T-helper 2 cell treated with Interferon-gamma antibody and Interleukin-4, amounts not matched to agents 100 ng/mL and 5 ng/mL, for 36 hours (primary cell): ENCODE results near the gene HMGXB4. TPM values are rescaled to one million over a fixed set of nuclear protein-coding genes. Genes with fewer than 3 reads are reported as not detected.

Experiments used
- intact Hi-C: fragments of 100-400 bp; cut with micrococcal nuclease; formaldehyde crosslinking; loops from one replicate; pipeline ENCODE4 v1.15.1; 2023
- total RNA-seq: library from RNA; stranded (reverse); gene quantifications from 2 replicates; pipeline ENCODE4 v1.2.3, GENCODE V29; 2022

The HMGXB4 gene
- total RNA-seq, 1 donor from 2014 or later: 39.8 TPM

DNA sequence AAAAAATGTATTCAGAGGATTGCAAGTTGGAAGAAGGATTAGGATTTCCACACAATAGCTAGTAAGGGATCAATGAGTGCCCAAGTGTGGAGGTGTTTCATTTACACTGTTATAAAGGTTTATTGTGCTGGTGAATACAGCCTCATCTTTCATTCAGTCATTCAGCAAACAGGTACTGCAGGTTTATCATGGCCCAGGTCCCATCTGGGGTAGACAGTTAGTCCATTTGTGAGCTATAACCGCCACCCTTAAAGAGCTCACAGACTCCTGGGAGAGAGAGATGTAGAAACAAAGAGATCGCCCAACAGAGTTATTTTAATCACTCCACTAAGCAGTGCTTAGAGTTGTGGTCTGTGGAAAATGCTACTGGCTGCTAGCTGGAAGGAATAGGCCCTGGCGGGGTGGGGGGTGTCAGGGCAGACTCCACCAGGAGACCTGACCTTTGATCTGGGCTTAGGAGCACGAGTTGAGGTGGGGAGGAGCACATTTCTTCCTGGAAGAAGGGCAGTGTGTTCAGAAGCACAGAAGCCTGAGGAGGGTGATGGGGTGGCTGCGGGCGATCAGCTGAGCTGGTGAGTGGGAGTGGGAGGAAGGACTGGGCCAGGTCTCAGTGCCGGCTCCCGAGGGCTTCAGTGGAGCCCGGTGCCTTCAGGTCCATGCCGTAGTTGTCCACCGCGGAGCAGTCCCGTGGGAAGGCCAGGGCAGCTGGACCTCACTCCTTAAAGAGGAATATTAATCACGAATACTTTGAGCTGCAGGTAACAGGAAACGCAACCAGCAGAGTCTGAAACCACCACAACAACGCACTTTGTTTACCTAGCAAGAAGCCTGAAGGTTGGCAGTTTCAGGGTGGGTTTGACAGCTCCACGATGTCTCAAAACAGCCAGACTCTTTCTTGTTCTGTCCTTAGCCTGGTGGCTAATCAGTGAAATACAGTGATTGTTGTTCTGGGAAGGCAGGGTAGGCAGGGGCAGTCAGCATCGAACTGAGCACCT lies 53.6 kb downstream of the HMGXB4 start:
- intact Hi-C loops: no loop called here

- intact Hi-C loops: no loop called here
These were observed 54.3 kb downstream of the HMGXB4 start for GRCh38 chr22:35311551-35311999.

DNA sequence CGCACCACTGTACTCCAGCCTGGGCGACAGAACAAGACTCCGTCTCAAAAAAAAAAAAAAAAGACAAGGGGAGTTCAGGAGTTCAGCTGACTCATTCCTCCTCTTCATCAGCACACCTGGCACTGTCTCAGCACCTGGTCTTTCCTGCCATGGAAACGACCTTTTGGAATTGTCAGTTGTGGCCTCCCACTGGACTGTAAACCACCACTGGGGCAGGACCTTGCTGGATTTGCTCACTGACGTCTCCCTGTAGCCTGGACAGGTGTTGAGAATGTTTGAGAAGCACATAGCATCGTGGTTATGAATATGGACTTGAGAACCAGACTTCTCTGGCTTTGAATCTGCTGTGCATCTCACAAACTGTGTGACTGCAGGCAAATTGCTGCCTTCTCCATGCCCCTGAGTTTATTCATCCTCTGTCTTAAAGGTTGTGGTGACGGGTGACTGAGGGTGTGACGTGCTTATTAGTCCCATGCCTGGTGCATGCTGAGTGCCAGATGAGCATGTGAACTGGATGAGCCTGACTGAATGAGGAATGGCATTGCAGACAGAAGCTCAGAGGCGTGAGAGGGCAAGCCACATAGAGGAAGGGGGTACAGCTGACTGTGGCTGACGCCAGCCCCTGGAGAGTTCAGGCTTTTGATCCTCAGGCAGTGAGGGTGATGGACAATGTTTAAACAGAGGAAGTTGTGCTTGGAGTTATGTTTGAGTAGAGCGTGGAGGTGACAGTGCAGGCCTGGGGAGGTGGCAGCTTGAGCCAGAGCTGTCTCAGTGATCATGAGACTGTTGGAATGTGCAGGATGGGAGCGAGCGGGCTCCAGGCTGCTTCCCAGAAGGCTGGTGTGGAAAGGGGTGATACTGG lies 55.1 kb downstream of the HMGXB4 start:
- intact Hi-C loops: no loop called here

DNA sequence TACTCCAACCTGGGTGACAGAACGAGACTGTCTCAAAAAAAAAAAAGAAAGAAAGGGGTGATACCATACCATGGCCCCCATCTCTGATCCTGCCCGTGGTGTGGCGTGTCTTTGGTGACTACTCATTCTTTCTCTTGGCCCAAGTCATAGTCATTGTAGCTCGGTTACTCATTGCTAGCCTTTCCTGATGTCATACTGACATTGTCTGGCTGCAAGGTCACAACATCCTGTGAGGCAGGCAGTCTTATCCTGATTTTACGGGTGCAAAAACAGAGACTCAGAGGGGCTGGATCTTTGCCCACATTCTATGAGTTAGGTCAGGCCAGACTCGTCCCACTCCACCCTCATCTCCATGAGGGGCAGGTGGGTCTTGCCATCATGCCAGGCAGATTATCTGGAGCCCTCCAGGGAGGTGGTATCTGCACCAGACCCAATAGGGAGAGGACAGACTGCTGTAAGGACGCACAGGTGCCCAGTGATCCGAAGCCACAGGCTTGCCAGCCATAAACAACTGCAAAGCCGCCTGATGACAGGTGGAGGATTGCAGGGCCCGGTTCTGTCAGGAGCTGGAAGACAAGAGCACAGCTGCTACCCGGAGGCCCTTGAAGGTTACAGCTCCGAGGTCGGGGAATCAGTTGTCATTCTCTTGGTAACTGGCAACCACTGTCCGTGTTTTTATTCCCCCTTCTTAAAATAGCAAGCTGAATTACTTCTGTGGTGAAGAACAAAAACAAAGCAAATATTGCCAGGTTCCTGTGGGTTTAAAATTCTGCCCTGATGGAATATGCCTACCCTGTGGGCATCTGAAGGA lies 56.2 kb downstream of the HMGXB4 start:
- intact Hi-C loops: no loop called here

DNA sequence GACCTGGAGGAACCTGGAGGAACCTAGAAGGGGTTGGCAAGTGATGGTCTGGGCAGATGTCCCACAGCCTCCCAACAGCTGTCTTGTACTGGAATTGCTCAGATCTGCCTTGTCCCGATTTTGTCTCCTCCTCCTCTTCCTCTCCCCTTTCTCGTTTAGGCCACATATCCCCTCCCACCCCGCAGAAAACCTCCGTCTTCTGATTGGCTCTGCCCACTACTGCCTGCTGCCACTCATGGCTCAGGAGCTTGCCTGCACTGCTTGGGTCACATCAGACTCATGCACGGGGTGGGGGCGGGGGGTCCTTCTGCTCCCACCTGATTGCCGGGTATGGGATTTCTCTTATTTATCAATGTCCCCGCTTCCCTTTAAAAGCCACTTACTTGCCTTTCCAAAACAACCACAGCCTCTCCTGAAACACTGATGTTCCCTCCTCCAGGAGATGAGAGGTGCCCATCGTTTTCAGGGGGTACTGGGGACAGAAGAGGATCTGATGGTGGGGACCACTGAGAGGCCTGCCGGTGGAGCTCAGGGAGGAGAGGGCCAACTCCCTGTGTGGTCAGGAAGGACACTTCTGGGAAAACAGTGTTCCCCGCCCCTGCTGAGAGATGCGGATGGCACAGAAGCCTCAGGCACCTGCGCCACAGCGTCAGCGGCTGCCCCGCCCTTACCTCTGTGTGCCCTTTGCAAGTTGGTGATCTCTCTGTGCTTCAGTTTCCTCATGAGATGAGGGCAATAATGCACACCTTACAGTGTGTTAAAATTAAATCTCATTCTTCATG lies 57.1 kb downstream of the HMGXB4 start:
- intact Hi-C loops: no loop called here

GRCh38 chr22:35315141-35315854 lies 58.0 kb downstream of the HMGXB4 start:
- intact Hi-C loops: no loop called here

- intact Hi-C loops: no loop called here
These were observed 58.8 kb downstream of the HMGXB4 start for GRCh38 chr22:35315855-35316745.

DNA sequence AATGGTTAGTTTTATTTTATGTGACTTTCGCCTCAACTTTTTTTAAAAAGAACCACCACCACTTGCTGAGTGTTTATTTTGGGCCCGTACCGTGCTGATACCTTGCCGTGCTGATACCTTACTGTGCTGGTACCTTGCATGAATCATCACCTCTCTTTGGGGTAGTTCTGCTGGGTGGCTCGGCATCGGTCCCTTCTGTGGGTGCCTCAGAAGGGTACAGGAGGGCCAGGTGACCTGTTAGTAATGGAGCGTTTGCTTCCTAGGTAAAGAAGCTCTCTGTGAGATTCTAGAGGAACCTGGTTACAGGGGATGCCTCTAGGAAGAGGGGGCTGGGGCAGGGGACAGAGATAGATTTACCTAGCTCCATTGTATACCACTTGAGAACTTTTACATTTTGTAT lies 59.5 kb downstream of the HMGXB4 start:
- intact Hi-C loops: no loop called here

DNA sequence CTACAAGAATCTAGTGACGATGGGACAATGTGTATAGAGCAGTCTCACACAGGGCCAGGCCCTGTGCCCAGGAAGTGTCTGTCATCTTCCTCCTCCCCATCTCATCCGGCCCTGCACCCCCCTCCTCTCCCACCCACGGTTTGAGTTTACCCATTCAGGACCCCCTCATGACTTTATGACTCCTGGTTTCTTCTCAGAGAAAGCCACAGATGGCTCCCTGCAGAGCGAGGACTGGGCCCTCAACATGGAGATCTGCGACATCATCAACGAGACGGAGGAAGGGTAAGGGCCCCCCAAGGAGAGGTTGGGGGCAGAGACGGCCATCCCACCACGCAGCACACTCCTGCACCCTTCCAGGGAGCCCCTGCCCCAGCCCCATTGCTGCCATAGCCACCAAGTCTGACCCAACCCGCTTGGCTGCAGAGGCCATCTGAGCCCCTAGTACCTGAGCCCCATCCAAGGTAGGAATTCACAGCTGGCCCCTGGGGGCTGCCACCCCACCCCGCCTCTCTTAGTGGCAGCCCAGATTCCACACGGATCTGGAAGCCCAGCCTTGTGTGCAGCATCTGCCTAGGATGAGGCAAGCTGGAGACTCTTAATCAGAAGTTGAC lies 60.5 kb downstream of the HMGXB4 start:
- intact Hi-C loops: no loop called here

- intact Hi-C loops: no loop called here
These were observed 61.3 kb downstream of the HMGXB4 start for GRCh38 chr22:35318346-35319215.

DNA sequence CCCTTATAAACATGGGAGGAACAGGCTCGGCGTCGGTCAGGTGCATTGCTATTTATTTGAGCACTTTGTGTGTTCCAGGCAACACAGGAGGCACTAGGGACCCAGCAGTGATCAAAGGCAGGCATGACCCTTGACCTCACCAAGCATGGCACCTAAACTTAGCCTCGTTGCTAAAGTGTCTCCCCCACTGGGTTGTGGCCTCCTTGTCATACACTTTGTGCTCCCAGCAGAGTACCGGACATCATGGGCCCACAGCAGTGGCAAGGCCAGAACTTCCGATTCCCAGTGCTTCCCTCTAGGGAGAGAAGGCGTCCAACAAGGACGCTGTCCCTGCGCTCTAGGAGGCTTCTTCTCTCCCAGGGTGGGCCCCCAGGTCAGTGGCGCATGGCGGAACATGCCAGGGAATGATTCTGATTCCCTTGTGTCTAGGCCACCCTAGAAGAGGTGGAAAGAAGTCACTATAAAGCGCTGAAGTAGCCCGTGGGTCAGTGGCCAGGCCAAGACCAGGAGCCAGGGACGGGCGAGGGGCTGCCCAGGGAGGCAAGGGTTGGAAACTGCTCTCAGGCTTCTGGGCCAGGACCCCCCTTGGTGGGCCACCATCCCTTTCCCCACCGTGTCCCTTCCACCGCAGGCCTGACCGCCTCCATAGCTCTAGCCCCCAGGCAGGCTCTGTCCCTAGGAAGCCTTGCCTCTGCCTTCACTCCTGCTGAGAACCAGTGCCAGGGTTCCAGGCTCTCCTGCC lies 62.1 kb downstream of the HMGXB4 start:
- intact Hi-C loops: no loop called here

GRCh38 chr22:35322126-35322525 lies 64.8 kb downstream of the HMGXB4 start:
- intact Hi-C loops: no loop called here

DNA sequence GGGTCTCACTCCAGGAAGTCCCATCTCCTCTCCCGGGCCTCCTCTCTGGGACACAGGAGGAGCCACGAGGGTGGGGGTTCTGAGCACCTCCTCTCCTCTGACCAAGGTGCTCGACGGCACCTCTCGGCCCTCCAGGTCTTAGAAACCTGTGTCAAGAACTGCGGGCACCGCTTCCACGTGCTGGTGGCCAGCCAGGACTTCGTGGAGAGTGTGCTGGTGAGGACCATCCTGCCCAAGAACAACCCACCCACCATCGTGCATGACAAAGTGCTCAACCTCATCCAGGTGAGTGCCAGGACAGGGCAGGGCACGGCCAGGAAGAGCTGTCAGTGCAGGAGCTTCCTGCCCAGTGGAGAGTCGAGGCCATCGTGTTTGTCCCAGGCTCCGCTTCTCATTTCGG lies 65.6 kb downstream of the HMGXB4 start:
- intact Hi-C loops: no loop called here

GRCh38 chr22:35323305-35323704 lies 66.0 kb downstream of the HMGXB4 start:
- intact Hi-C loops: no loop called here

DNA sequence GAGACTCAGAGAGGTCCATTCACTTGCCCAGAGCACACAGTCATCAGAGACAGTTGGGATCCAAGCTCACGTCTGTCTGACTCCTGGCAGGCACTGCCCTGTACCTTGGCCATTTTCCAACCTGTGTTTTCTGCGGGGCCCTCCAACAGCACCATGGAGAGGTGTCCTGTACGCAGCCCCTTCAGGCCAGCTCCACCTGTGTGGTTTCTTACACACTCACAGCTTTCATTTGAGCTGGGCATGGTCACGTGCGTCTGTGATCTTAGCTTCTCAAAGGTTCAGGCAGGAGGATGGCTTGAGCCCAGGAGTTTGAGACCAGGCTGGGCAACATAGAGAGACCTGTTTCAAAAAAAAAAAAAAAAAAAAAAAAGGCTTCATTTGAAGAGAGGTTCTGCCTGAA lies 66.8 kb downstream of the HMGXB4 start:
- intact Hi-C loops: no loop called here

DNA sequence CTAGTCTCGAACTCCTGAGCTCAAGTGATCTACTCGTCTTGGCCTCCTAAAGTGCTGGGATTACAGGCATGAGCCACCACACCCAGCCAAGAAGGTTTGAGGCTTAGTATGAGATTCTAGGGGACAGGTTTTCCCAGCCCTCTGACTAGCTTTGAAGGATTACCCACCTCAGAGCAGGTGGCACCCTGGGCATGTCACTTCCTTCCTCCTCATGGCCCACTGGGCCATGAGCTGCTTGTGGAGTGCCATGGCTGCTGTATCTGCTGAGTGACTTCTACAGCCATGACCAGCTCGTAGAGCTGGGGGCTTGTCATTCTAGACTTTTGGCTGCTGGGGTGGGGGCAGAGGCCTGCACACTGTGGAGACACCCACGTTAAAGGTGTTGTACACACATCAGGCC lies 67.5 kb downstream of the HMGXB4 start:
- intact Hi-C loops: no loop called here

- intact Hi-C loops: no loop called here
These were observed 67.9 kb downstream of the HMGXB4 start for GRCh38 chr22:35325209-35325608.
